Type B pancreatic cell (in vitro differentiated cells): ENCODE results near the gene IGFBP1. TPM values are rescaled to one million over a fixed set of nuclear protein-coding genes. Genes with fewer than 3 reads are reported as not detected.

ENCODE experiments used
- DNase-seq: peaks from one replicate; pipeline ENCODE4 v3.0.0; 2021; ENCODE audit warnings: mixed read lengths; ENCODE audit not compliant: unreplicated experiment; ENCODE audit errors: extremely low spot score
- H3K27ac Mint-ChIP-seq: 2 replicates; pipeline ENCODE4 v1.8.0; 2021; ENCODE audit warnings: mild to moderate bottlenecking, mixed read lengths
- H3K27me3 Mint-ChIP-seq: 2 replicates; pipeline ENCODE4 v1.8.0; 2021; ENCODE audit warnings: mixed read lengths
- H3K36me3 Mint-ChIP-seq: 2 replicates; pipeline ENCODE4 v1.8.0; 2021; ENCODE audit warnings: mixed read lengths
- H3K4me1 Mint-ChIP-seq: one replicate; pipeline ENCODE4 v1.8.0; 2021; ENCODE audit warnings: mixed read lengths; ENCODE audit not compliant: unreplicated experiment
- H3K4me3 Mint-ChIP-seq: 2 replicates; pipeline ENCODE4 v1.8.0; 2021; ENCODE audit warnings: mild to moderate bottlenecking, mixed read lengths
- H3K9me3 Mint-ChIP-seq: 2 replicates; pipeline ENCODE4 v1.8.0; 2021; ENCODE audit warnings: mixed read lengths
- total RNA-seq: library from RNA; stranded (reverse); gene quantifications from 2 replicates; pipeline ENCODE4 v1.2.1, GENCODE V29; 2021; ENCODE audit warnings: low replicate concordance
- TF ChIP-seq, protein P1 (sequence below): fragments of 200-600 bp; sonication (generic); conservative IDR thresholded peaks from 2 replicates; pipeline ENCODE4 v1.5.0; 2021; ENCODE audit warnings: antibody characterized with exemption, mild to moderate bottlenecking

Gene IGFBP1
- total RNA-seq, 1 donor from 2014 or later: 0.75 TPM

DNA sequence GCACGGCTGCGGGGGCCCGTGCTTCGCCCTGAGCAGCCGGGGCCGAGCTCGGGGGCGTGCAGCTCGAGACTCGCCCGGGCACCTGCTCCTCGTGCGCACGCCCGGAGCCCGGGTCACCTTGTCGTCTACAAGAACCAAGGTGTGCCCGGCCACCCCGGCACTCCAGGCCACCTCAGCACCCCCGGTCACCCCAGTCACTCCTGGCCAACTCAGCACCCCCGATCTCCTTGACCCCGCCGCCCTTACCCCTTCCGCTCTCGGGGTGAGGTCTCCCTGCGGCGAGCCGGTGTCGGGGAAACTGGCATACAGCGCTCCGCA lies 33.1 kb downstream of the IGFBP1 start:
- no peak for DNase-seq
- peak overlapping the region; percentile 87 for H3K27ac Mint-ChIP-seq
- peaks cover 4% of the 10 kb centered on the region for H3K36me3 Mint-ChIP-seq
- no peaks in the 10 kb centered on the region for H3K9me3 Mint-ChIP-seq
- H3K4me3 Mint-ChIP-seq: peak overlapping the region; percentile 89
- peaks cover 23% of the 10 kb centered on the region for H3K4me1 Mint-ChIP-seq
- H3K27me3 Mint-ChIP-seq: peaks cover 52% of the 10 kb centered on the region
- TF ChIP-seq, protein P1, sequence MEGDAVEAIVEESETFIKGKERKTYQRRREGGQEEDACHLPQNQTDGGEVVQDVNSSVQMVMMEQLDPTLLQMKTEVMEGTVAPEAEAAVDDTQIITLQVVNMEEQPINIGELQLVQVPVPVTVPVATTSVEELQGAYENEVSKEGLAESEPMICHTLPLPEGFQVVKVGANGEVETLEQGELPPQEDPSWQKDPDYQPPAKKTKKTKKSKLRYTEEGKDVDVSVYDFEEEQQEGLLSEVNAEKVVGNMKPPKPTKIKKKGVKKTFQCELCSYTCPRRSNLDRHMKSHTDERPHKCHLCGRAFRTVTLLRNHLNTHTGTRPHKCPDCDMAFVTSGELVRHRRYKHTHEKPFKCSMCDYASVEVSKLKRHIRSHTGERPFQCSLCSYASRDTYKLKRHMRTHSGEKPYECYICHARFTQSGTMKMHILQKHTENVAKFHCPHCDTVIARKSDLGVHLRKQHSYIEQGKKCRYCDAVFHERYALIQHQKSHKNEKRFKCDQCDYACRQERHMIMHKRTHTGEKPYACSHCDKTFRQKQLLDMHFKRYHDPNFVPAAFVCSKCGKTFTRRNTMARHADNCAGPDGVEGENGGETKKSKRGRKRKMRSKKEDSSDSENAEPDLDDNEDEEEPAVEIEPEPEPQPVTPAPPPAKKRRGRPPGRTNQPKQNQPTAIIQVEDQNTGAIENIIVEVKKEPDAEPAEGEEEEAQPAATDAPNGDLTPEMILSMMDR: no peak

DNA sequence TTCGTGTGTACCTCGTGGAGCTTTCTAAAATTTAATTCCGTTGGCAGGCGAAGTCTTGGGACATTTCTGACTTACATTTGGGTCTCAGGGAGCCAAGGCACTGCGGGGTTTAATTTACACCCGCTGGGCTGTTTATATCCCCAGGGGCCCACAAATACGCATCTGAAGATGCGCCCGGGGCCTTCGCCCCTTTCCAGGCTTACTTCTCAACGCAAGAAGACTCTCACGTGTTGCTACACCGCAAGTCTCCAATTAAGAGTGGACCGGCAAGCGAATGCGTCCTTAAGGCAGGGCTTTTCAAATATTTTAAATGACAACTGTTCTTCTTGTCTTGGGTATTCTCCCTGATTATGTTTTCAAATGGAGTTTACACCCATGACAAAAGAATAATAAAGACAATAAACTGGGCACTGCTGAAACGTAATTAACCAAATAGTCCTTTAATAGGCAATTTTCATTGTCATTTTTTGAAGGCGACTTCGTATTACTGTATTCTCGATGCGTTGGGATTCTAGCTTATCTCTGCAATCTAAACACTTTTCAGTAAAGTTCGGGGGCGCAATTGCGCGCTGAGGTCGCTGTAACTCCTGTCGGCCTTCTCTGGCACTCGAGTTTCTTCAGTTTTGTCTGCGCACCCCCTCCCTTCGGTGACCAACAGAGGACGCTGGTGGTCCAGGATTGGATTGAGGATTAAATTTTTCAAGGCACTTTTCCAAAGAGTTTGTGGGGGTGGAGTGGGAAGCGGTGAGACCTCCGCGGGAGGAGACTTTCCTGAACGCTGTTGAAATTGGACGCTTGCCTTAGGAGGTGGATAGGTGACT lies 33.6 kb downstream of the IGFBP1 start:
- H3K27ac Mint-ChIP-seq: peak overlapping the region; percentile 87
- TF ChIP-seq, protein P1: peak; percentile 98
- peaks cover 4% of the 10 kb centered on the region for H3K36me3 Mint-ChIP-seq
- DNase-seq: peak; percentile 81
- peaks cover 52% of the 10 kb centered on the region for H3K27me3 Mint-ChIP-seq
- H3K4me3 Mint-ChIP-seq: peak overlapping the region; percentile 89
- peaks cover 23% of the 10 kb centered on the region for H3K4me1 Mint-ChIP-seq
- H3K9me3 Mint-ChIP-seq: no peaks in the 10 kb centered on the region

DNA sequence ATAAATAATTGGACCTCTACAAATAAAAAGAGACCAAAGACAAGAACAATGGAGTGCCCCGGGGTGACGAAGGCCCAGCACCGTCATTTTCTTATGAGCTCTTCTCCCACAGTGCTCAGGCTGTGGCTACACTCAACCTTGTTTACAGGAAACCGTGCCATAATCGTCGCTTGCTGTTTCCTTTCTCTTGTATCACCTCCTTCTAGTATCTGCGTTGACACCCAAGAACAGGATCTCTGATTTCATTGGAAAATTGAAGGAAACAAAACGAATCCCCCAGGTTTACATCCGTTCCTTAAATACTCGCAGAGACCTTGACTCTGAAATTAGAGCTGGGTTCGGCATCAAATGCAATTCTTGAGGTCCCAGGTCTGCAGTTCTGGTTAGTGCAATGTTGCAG lies 34.5 kb downstream of the IGFBP1 start:
- TF ChIP-seq, protein P1: no peak
- Mint-ChIP-seq H3K4me3 (peak overlapping the region; percentile 89), H3K9me3 (no peaks in the 10 kb centered on the region), H3K27ac (peak overlapping the region; percentile 87), H3K36me3 (no peaks in the 10 kb centered on the region), H3K4me1 (peaks cover 17% of the 10 kb centered on the region), H3K27me3 (peaks cover 45% of the 10 kb centered on the region)
- DNase-seq: no peak

GRCh38 chr7:45923290-45923689 lies 35.0 kb downstream of the IGFBP1 start:
- Mint-ChIP-seq H3K4me1 (peaks cover 17% of the 10 kb centered on the region), H3K27ac (peak overlapping the region; percentile 87), H3K27me3 (peaks cover 40% of the 10 kb centered on the region), H3K4me3 (peak overlapping the region; percentile 89), H3K9me3 (no peaks in the 10 kb centered on the region), H3K36me3 (no peaks in the 10 kb centered on the region)
- TF ChIP-seq, protein P1: peak; percentile 99
- no peak for DNase-seq

DNA sequence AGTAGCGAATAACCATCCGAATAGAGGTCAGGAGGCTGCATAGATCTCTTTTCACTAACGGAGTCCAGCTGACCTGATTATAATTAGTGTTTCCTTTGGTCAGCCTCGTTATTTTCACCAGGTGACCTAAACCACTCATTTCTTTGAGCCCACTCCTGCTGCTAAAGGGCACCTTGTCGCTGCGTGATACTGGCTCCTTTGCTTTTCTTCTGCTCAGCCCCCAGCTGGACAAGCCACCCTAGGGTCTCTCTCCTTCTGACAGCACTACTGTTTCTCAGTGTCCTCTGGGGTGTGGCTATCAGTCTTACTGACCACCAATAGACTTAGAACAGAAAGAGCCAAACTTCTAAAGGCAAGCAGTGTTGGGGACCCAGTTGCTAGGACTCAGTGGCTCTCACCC lies 35.5 kb downstream of the IGFBP1 start:
- Mint-ChIP-seq H3K36me3 (no peaks in the 10 kb centered on the region), H3K27me3 (peaks cover 35% of the 10 kb centered on the region), H3K4me1 (peaks cover 17% of the 10 kb centered on the region), H3K4me3 (no peak overlapping the region), H3K27ac (no peak overlapping the region), H3K9me3 (no peaks in the 10 kb centered on the region)
- TF ChIP-seq, protein P1: no peak
- no peak for DNase-seq
